ENCODE measurements around the gene NCAPH2. TPM values are rescaled to one million over a fixed set of nuclear protein-coding genes. Genes with fewer than 3 reads are reported as not detected.

Gene NCAPH2
- total and polyA plus RNA-seq, 2 of the 13 experiments (the other 11 are each of a cell fraction or from before 2014, with no cell fraction given): 28.1 to 64.4 TPM

DNA sequence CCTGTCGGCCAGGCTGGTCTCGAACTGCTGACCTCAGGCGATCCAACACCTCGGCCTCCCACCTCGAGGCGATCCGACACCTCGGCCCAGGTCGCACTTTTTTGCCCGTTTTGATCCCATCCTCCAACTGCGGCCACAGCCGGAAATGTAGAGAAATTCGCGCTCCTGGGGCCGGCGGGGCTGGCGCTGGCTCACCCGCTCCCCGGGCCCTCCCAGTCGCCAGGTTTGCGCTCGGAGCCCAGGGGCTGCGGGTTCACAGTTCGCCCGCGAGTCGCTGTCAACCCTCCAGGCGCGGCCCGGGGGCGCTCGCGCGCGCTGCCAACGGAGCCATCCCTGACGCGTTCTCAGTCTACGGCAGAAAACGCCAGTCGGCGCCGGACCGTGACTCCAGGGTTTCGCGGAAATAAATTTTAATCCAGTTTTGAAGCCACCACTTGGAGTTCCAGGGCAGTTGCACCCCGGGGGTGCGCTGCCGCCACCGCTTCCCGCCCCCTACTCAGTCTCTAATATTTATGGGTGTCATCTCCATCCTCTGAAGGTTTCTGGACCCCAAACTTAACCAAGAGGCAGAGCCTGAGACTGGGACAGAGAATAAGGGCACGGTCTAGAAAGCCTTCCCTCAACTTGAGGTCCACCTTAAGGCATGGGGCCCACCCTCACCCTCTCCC is 36.2 kb downstream of the NCAPH2 start:
- H3K79me2 ChIP-seq (ENCODE audit: insufficient read depth, low read length): no peaks in the 10 kb centered on the region
- BruUV-seq (replicated peaks): no TSS peak
- H3K27me3 ChIP-seq (ENCODE audit: control insufficient read depth in 1 of 2, insufficient read depth in 2 of 2, low read length in 2 of 2): peaks cover 3 to 30% of the 10 kb centered on the region in 2 experiments
- TF ChIP-seq SAFB2 (CRISPR knock-in tag; IDR thresholded peaks at IDR 0.05; ENCODE audit: borderline replicate concordance, low read depth) (no peak), LBX2 (CRISPR knock-in tag; IDR thresholded peaks at IDR 0.05; ENCODE audit: borderline replicate concordance) (no peak), MLLT10 (CRISPR knock-in tag; IDR thresholded peaks at IDR 0.05) (no peak), GABPB1 (CRISPR knock-in tag; IDR thresholded peaks at IDR 0.05) (no peak), ZNF619 (CRISPR knock-in tag; IDR thresholded peaks at IDR 0.05) (no peak), AHR (CRISPR knock-in tag; IDR thresholded peaks at IDR 0.05) (no peak), RORA (CRISPR knock-in tag; IDR thresholded peaks at IDR 0.05) (no peak), ZFP41 (CRISPR knock-in tag; IDR thresholded peaks at IDR 0.05; ENCODE audit: borderline replicate concordance) (no peak), CENPT (CRISPR knock-in tag; IDR thresholded peaks at IDR 0.05; ENCODE audit: low read depth) (no peak), DNMT1 (CRISPR knock-in tag; IDR thresholded peaks at IDR 0.05) (no peak), ZNF572 (CRISPR knock-in tag; IDR thresholded peaks at IDR 0.05) (no peak), SNAI1 (CRISPR knock-in tag; IDR thresholded peaks at IDR 0.05; ENCODE audit: borderline replicate concordance) (no peak), HIVEP1 (CRISPR knock-in tag; IDR thresholded peaks at IDR 0.05) (no peak), ZNF776 (CRISPR knock-in tag; IDR thresholded peaks at IDR 0.05) (no peak)
- TF ChIP-seq, protein P1, sequence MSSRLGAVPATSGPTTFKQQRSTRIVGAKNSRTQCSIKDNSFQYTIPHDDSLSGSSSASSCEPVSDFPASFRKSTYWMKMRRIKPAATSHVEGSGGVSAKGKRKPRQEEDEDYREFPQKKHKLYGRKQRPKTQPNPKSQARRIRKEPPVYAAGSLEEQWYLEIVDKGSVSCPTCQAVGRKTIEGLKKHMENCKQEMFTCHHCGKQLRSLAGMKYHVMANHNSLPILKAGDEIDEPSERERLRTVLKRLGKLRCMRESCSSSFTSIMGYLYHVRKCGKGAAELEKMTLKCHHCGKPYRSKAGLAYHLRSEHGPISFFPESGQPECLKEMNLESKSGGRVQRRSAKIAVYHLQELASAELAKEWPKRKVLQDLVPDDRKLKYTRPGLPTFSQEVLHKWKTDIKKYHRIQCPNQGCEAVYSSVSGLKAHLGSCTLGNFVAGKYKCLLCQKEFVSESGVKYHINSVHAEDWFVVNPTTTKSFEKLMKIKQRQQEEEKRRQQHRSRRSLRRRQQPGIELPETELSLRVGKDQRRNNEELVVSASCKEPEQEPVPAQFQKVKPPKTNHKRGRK (CRISPR knock-in tag; IDR thresholded peaks at IDR 0.05): no peak
- ATAC-seq (no peak), DNase-seq (ENCODE audit: low spot score) (no peak), FAIRE-seq (no peak)
- no peak overlapping the region for H3K4me3 ChIP-seq (replicated peaks in 1 of 3; ENCODE audit: insufficient read depth in 1 of 3, low read depth in 2 of 3, low read length in 3 of 3)
- no peaks in the 10 kb centered on the region for H3K9me3 ChIP-seq (ENCODE audit: low read length)
- H3K9ac ChIP-seq (ENCODE audit: insufficient read depth, low read depth, low read length): no peak overlapping the region
- CTCF ChIA-PET (ENCODE audit: low intra/inter-chr PET ratio, low total read pairs): no interaction called here
- peaks cover 35% of the 10 kb centered on the region for H3K4me1 ChIP-seq (ENCODE audit: insufficient read depth, low read length)
- no peaks in the 10 kb centered on the region for H3K36me3 ChIP-seq (replicated peaks in 1 of 2; ENCODE audit: control insufficient read depth in 1 of 2, insufficient read depth in 2 of 2, low read length in 2 of 2)
- no peak overlapping the region for H3K4me2 ChIP-seq (ENCODE audit: low read depth, low read length)
- no peak overlapping the region for H3K27ac ChIP-seq (ENCODE audit: extremely low read length, insufficient read depth, low read length)
- no peak overlapping the region for H2AFZ ChIP-seq (ENCODE audit: low read length)
- POLR2A ChIA-PET: interaction anchor here (1.8 to 4.2 kb wide), 4 partner anchors 11 to 39 kb away, joined by 6 to 34 read pairs (median 18); partner anchors contain the start of genes CHKB, SCO2 and TYMP
- 88% methylated on average over 52 of the region's 52 CpGs for WGBS (ENCODE audit: low lambda C conversion rate)
- no peaks in the 10 kb centered on the region for H4K20me1 ChIP-seq (ENCODE audit: insufficient read depth, low read length)
- in situ Hi-C loops (cut with HindIII; ENCODE audit: extremely low pct_ligation_motif_present, low pct_unique_long_range_greater_than_20kb) (no loop called here), intact Hi-C loops (cut with micrococcal nuclease; ENCODE audit: unreplicated experiment) (no loop called here)

All from HepG2 (cell line).